Astrocyte (in vitro differentiated cells and primary cell): ENCODE data around the gene IGFBPL1.

ENCODE experiments used
- CTCF ChIP-seq: IDR thresholded peaks from 2 replicates; pipeline ENCODE4 v1.5.1; 2011; ENCODE audit warnings: low read depth, mild to moderate bottlenecking, inconsistent platforms, low read length, moderate library complexity; ENCODE audit not compliant: insufficient read depth
- EZH2 ChIP-seq: IDR thresholded peaks from 2 replicates; pipeline ENCODE4 v1.6.1; 2012; ENCODE audit warnings: mild to moderate bottlenecking, low read length, inconsistent platforms; ENCODE audit not compliant: insufficient read depth

GRCh38 chr9:38375572-38375963 is 48.7 kb downstream of the IGFBPL1 start:
- no peak for TF ChIP-seq EZH2
- no peak for TF ChIP-seq CTCF
